T-helper 2 cell (primary cell): ENCODE results near the gene SOSTDC1.
"Not testable (repeated sequence)": the region's sequence is repeated elsewhere in the genome, so short reads cannot be mapped to it uniquely, and the experiment has no call there.

Experiments
- DNase-seq, 5 experiments: peaks; one replicate each; pipeline versions ENCODE4 v3.0.0 to v3.0.0-alpha.2; 2012 to 2022

Gene SOSTDC1

DNA sequence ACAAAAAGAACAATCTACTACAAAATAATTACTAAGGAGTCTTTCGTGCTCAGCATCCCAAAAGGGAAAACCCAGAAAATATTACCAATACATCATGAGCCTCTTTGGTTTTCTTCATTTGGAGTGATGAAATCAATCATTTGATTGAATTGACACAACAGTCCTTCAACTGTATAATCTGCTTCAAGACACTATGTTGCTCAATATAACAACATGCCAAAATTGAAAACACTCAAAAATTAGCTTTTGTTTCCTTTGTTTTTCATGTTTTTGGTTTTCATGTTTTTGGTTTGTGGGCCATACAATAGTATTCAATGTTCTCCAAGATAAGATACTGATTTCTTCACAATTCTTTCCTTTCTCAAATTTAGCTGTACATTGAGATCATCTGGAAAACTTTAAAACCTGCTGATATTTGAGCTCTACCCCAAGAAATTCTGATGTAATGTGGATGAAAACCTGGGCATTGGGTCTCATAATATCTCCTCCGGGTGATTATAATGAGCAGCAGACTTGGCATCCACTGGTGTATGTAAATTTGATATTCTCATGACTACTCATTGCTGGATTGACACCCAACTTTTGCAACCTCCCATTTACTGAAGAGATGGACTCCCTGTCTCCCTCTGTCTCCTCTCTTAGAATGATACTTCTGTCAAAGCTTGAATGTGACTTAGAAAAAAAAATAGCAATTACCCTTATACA, 4.6 kb downstream of the SOSTDC1 start:
- DNase-seq = no peak

GRCh38 chr7:16456303-16456702, 9.2 kb downstream of the SOSTDC1 start:
- DNase-seq = not testable (repeated sequence)

DNA sequence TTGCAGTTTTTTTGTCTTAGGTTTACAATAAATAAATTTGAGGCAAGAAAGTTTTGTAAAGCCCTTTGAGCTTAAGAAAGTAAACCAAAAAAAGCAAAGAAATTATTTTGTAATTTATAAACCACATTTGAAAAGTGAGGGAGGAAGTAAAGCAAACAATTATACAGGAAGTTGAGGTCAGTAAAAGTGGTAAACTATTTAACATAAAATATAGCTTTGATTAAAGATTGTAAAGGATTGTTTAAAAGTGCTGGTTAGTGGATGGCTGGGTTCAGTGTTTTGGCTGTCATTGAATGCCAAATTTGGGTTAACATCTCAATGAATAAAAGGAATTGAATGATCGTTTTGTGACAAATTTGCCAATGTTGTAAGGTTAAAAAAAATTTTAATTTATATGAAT, 9.9 kb downstream of the SOSTDC1 start:
- no peak for DNase-seq

- no peak for DNase-seq
Observed at GRCh38 chr7:16450366-16450765, 15.2 kb downstream of the SOSTDC1 start.

GRCh38 chr7:16447876-16448275, 17.7 kb downstream of the SOSTDC1 start:
- DNase-seq = no peak

GRCh38 chr7:16446508-16446907, 19.0 kb downstream of the SOSTDC1 start:
- DNase-seq = no peak

DNA sequence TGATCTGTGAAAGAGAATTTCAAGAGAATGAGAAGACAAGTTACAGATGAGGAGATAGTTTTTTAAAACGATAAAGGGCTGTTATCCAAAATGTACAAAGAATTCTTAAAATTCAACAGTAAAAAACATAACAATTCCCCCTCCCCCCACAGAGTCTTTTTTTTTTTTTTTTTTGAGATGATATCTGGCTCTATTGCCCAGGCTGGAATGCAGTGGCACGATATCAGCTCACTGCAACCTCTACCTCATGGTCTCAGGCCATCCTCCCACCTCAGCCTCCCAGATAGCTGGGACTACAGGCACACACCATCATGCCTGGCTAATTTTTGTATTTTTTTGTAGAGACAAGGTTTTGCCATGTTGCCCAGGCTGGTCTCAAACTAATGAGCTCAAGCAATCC, 21.7 kb downstream of the SOSTDC1 start:
- not testable (repeated sequence) for DNase-seq

GRCh38 chr7:16438988-16439387, 26.6 kb downstream of the SOSTDC1 start:
- DNase-seq = no peak

- DNase-seq = no peak
Observed at GRCh38 chr7:16436306-16436705, 29.2 kb downstream of the SOSTDC1 start.

GRCh38 chr7:16433568-16434122, 31.9 kb downstream of the SOSTDC1 start:
- DNase-seq = no peak

DNA sequence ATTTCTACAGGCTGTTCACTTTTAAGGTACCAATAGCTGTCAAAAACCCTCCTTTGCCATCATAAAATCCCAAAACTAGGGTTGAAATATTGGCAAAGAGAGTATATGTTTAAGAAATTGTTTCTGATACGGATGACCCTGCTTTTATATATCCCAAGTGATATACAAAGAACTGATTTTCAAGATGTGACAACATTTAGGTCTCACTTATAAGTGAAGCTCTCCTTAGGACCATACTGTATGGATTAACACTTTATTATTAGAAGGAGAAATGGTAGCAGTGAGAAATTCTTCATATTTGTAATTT, 33.2 kb downstream of the SOSTDC1 start:
- no peak for DNase-seq

DNA sequence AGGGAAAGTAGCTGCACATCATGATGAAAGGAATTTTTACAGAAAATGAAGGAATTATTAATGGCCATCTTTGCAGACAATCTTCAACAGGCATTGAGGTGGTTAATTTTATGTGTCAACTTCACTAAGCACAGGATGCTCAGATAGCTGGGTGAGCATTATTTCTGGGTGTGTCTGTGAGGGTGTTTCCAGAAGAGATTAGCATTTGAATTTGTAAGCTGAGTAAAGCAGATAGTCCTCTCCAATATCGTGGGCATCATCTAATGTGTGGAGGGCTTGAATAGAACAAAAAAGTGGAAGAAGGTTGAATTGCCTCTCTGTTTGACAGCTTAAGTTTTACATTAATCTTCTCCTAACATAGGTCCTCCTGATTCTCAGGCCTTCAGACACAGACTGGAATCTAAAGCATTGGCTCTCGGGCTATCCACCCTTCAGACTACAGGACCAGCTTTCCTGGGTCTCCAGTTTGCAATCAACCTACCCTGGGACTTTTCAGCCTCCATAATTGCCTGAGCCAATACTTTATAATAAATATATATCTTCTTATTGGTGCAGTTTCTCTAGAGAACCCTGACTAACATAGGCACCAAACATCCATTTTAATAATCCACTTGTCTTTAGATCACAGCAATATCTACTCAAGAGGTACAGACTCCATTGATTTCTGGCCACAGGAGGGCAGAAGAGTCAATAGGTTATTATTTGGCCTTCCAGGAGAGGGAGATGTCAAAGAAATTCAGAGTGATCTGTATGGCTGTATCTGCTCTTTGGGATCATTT, 33.7 kb downstream of the SOSTDC1 start:
- peak in 1 of 5 experiments; percentile 13 for DNase-seq

GRCh38 chr7:16430133-16430532, 35.4 kb downstream of the SOSTDC1 start:
- no peak for DNase-seq

- DNase-seq = no peak
Observed at GRCh38 chr7:16428672-16429071, 36.9 kb downstream of the SOSTDC1 start.

DNA sequence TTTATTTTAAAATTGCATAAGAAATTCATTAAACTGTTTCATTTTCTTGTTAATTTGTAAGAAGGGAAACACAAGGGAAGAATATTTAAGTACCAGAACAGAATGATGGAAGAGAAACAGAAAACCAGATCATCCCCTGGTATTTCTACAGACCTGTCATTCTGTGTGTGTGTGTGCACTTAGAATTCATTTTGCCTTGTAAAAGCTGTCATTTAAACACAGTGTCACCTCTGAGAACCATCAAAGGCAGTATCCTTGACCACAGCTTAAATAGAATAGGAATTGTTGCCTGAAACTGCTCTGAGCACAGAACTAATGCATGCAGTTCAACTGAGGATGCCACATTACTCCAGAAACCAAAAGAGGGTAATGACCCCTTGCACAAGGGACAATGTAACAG, 37.4 kb downstream of the SOSTDC1 start:
- DNase-seq = no peak

DNA sequence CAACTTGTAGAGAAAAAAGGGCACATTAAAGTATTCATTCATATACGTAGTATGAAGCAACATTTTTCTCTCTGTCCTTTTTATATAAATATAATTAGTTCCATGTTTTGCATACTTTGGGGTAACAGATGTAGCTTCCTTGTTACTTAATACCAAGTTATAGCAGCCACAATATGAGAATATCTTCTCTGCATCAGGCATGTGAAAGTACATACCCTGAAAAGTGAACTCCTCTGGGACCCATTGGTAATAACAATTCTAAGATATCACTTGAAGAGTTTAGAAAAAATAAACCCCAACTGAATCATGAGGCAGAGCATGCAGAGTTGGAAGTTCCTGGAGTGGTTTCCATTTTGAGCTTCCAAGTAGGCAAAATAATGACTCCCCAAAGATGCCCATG, 41.8 kb downstream of the SOSTDC1 start:
- no peak for DNase-seq

GRCh38 chr7:16422917-16423316, 42.6 kb downstream of the SOSTDC1 start:
- DNase-seq = no peak

DNA sequence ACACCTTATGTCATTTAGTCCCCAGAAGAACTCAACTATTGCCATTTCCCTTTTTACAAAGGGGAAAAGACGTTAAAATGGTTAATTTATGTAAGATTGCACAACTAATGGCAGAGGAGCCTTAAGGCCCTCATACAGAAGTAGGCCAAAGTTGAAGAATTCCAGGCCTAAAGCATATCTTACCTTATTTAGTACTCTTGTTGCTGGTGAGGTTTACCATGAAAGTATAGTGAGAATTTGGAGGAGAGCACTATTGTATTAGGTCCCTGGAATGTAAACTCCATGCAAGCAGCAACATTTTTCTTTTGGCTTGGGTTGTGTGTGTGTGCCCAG, 43.5 kb downstream of the SOSTDC1 start:
- no peak for DNase-seq

- DNase-seq = peak in 1 of 5 experiments; percentile 15
Observed at GRCh38 chr7:16421333-16422102, 44.0 kb downstream of the SOSTDC1 start, which contains the start of gene CRPPA. CRPPA (minus strand) TSS chr7:16421538; CDS start chr7:16421322, 216 bp downstream.

- DNase-seq = peak; percentile 34 to 79 (median 67)
Observed at GRCh38 chr7:16420649-16421332, 44.7 kb downstream of the SOSTDC1 start.

GRCh38 chr7:16420329-16420648, 45.2 kb downstream of the SOSTDC1 start:
- no peak for DNase-seq

DNA sequence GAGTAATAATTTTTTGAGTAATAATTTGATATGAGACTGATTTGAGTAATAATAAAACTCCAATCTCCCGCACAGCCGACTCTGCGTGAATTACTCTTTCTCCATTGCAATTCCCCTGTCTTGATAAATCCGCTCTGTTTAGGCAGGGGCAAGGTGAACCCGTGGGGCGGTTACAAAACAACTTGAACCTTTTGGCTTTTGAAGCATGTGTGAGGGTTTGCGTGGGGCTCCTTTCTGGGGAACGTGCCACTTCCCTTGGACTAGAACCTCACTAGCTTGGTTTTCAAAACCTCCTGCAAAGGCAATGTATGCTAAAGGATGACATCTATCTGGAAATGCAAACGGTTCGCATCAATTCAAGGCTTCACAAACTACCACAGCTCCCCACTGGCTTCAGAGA, 45.7 kb downstream of the SOSTDC1 start:
- DNase-seq = no peak

DNA sequence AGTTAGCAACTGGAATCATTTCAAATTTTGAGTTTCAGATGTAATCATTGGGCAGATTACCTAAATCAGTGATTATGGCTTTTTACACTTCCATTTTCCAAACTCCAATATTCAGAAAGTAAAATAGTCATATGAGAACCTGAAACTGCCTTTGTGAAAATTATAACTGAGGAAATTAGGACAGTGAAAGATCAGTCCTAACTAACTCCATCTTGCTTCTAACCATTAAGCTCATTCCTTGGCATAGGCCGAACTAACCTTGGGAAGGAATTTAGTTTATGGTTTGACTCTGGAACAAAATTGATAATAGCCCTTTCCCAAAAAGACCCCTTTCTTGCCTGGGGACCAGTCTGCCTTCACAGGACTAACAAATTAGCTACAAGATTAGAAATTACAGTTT, 46.4 kb downstream of the SOSTDC1 start:
- DNase-seq = no peak
